Ureter (tissue), 1 donor: ENCODE results near the gene DNTTIP2. TPM values are rescaled to one million over a fixed set of nuclear protein-coding genes. Genes with fewer than 3 reads are reported as not detected.
"Not testable (repeated sequence)": the region's sequence is repeated elsewhere in the genome, so short reads cannot be mapped to it uniquely, and the experiment has no call there.

ENCODE experiments used
- DNase-seq: peaks from one replicate; pipeline ENCODE4 v3.0.0-alpha.2; 2020; ENCODE audit warnings: low spot score
- total RNA-seq: library from RNA; stranded (reverse); gene quantifications from one replicate; pipeline ENCODE4 v1.2.4, GENCODE V29; 2023
- donor health status: DM: yes; HTN: yes; CAD: no.

Gene DNTTIP2, protein sequence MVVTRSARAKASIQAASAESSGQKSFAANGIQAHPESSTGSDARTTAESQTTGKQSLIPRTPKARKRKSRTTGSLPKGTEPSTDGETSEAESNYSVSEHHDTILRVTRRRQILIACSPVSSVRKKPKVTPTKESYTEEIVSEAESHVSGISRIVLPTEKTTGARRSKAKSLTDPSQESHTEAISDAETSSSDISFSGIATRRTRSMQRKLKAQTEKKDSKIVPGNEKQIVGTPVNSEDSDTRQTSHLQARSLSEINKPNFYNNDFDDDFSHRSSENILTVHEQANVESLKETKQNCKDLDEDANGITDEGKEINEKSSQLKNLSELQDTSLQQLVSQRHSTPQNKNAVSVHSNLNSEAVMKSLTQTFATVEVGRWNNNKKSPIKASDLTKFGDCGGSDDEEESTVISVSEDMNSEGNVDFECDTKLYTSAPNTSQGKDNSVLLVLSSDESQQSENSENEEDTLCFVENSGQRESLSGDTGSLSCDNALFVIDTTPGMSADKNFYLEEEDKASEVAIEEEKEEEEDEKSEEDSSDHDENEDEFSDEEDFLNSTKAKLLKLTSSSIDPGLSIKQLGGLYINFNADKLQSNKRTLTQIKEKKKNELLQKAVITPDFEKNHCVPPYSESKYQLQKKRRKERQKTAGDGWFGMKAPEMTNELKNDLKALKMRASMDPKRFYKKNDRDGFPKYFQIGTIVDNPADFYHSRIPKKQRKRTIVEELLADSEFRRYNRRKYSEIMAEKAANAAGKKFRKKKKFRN
- 60.4 TPM for total RNA-seq

DNA sequence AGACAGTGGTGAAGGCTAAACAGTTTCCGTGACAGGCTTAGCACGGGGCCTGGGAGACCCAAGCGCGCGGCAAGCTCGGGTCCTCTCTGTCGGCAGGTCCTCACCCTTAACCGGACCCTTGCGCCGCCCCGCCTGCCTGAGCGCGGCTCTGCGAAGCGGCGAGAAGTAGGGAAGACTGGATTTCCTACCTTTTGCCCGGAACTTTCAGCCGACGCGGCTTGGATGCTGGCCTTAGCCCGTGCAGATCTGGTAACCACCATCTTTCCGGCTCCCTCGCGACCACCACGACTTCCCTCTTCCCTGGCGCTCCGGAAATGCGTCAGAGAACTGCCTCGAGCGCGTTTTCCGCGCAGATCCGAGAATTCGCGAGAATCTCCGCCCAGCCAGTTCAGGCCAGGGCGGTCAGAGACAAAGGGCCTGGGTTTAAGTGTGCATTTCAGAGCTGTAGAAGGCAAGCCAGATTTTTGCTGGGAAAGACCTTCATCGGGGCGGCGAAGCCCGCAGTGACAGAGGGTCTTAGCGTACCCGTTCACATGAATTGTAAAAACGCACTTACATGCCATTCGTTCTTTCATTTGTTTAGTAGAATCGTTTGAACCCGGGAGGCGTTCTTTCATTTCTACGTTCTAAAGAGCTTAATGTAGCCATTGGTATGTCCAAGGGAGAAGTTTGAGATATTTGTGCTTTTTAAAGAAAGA is at the start of gene DNTTIP2:
Gene DNTTIP2 (minus strand): TSS at position 318 of the 698 bp plus-strand sequence. CDS start 58 bp downstream, at position 260.
- peak; percentile 95 for DNase-seq

DNA sequence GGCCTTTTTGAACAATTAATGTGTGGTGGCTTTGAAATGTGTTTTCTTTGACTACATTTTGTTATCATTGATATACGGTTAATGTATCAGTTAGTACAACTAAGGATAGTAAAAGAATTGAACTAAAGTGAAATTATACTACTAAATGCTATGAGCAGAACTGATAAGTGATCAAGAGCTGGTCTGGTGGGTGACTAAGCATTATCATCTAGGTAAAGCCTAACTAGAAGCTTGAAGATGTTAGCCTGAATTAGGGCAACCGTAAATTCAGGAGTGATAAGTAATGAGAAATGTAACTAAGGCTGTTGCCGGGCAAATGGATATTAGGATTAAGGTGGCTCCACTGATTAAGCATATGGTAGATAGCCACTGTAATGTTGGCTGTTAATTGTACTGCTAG is 46.2 kb upstream of the DNTTIP2 start:
- no peak for DNase-seq

DNA sequence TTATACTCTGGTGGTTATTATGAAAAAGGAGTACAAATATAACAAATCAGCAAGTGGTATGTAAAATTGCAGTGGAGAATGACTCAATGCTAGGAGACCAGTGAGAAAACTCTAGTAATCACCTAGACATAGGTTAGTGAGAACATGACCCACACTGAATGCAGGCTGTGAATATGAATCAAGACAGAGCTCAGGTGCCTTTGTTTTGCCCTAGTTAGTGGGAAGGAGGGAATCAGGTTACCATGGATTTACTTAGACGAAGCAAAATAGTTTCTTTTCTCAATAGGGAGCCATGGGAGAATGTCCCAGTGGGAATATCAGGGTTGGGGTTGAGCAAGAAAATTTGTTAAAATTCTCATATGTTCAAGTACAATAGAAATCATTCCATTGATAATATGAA is 40.8 kb upstream of the DNTTIP2 start:
- DNase-seq: no peak

DNA sequence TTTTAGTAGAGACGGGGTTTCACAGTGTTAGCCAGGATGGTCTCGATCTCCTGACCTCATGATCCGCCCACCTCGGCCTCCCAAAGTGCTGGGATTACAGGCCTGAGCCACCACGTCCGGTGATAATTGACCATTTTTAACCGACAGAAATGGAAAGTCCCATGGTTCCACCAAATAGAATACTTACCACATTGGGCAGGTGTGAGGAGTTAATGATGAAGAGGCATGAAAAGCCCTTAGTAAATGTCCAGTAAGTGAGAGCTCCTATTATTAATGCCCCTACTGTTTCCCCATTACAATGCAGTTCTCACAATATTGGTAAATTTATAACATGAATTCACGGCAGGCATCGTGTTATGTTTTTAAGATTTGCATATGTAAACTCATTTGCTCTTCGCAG is 38.3 kb upstream of the DNTTIP2 start:
- no peak for DNase-seq

DNA sequence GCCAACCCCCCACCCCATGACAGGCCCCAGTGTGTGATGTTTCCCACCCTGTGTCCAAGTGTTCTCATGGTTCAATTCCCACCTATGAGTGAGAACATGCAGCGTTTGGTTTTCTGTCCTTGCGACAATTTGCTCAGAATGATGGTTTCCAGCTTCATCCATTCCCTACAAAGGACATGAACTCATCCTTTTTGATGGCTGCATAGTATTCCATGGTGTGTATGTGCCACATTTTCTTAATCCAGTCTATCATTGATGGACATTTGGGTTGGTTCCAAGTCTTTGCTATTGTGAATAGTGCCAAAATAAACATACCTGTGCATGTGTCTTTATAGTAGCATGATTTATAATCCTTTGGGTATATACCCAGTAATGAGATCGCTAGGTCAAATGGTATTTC is 31.9 kb upstream of the DNTTIP2 start:
- not testable (repeated sequence) for DNase-seq

DNA sequence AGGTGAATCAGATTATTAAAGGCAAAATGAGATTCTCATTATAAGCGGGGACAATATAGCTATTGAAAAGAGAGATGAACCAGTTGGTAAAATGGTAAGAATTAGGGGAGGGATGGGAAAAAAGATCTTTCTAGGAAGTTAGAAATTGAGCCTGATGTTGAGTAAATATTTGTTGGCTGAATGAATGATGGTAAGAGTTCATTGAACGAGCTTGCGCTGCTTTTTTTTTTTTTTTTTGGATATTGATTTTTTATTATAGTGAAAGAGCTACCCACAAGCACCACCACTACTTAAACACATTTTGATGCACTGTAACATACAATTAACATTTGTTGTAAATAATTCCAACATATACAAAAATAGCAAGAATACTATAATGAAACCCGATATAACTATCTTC is 31.3 kb upstream of the DNTTIP2 start:
- DNase-seq: no peak

DNA sequence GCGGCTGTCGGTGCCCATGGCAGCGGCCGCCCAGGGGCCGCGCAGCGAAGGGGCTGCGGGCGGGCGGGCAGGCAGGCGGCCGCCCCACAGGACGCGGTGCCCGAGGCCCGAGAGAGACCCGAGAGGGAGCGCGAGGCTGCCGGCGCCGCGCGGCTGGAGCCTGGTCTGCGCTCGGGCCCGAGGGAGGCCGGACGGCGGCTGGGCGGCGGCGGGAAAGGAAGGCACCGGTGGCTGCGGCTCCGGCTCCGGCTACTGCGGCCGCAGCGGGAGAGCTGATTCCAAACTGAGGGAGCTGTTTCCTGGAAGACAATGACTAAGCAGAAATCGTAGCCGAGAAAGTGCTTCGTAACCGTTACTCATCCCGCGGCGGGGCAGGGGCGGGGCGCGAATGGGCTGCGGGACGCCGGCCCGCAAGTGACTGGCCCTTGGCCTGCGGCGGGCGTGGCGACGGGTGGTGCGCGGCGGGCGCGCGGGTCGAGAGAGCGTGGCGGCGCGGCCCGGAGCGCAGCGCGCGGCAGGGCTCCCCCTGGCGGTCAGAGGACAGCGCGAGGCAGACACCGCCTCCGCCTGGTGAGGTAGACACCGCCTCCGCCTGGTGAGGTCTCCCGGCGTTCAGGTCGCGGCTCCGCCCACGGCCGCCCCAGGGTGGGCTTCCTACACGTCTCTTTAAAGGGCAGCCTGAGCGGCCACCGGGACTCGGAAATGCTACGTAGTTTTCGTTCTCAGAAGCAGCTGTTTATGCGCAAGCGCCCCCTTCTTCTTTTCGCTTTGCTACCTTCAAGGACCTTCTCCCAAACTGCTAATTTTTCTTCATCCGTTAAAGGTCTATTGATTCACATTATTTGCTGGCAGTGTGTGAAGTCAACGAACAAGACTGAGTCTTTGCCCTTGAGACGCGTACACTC is 30.4 kb upstream of the DNTTIP2 start, which contains the start of gene GCLM:
Gene GCLM (minus strand): TSS at position 285 of the 905 bp plus-strand sequence. CDS start 267 bp downstream, at position 18.
- DNase-seq: peak; percentile 86

DNA sequence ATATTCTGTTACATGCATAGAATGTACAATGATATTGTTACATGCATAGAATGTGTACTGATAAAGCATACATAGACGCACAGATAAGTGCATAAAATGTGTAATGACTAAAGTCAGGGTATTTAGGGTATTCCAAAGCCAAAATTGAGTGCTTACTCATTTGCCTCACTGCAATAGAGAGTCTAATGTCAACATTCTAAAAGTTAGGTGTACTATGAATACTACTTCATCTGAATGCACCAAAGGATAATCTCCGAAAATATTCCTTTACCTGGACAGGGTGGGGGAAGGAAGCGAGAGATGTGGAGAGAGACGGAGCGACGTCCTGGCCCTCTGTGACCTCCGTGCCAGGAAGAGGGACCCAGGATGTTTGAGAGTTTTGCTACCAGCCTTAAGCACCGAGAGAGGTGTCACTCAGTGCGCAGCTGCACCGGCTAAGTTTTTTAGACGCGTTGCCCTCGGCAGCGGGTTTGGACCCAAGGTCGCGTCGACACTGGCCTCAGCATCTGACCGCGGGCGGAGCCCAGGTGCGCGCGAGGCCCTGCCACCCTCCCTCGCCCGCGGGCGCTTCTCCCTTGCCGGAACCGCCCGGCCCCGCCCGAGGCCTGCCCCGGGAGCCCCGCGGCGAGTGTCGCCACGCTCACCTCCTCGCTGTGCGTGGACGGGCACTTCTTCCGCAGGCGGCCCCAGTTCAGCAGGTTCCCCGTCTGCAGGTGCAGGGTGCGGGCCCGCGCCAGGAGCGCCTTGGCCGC is 29.6 kb upstream of the DNTTIP2 start:
- peak; percentile 46 for DNase-seq

DNA sequence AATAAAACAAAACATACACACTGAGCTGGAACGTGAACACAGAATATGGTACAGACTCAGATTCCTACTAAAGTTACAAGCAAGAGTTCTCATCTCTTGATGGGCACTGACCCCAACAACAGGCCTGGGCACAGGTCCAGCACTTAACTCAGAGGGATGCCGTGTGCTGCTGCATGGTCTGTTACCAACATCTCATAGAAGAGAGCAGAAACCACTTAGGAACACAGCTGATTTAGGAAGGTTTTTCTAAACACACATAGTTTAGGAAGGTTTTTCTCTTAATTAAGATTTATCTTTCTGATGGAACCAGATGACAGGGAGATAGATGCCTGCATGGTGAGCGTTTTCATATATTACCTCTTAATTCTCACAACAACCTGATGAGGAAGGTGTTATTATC is 28.7 kb upstream of the DNTTIP2 start:
- DNase-seq: no peak

DNA sequence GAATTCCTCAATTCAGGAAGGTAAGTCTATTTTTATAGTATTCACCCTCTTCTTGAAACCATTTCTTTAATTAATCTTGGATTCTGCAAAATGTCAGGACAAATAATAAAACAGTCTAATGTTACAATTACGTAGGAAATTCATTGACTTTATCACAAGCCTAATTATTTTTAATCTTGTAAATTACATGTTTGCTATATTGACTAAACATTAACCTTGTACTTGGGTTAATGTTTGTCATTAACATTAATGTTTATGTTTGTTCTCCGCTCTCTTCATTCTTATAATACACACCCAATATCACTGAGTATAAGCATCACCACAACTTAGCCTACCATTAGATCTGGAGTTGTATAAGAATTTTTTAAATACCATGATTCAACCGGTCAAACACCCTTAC is 27.5 kb upstream of the DNTTIP2 start:
- DNase-seq: no peak

DNA sequence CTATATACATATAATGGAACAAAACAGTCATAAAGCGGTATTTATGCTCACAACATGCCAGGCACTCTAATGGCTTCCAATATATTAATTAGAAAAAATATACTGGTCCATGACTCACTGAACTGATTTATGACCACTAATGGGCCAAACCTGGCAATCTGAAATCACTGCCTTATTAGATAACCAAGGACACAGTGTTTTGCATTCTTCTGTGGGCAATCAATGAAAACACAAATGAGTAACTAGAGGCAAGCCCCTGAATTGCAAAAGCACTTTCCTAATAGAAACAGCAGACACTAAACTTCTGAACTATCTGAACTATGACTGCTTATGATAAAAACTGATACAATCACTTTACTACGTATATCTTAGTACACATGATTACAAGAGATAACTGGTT is 26.7 kb upstream of the DNTTIP2 start:
- no peak for DNase-seq

DNA sequence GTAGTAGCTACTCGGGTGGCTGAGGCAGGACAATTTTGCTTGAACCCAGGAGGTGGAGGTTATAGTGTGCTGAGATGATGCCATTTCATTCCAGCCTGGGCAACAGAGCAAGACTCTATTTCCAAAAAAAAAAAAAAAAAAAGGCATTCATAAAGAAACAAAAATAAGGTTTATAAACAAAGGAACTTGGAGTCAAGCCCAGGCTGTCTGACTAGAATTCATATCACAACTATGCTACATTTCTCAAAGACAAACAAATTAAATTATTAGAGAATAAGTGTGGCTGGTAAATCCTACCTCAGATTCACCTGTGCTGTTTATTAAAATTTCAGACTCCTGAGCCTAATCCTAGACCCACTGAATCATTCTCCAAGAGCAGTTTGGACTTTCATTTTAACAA is 26.0 kb upstream of the DNTTIP2 start:
- DNase-seq: no peak

DNA sequence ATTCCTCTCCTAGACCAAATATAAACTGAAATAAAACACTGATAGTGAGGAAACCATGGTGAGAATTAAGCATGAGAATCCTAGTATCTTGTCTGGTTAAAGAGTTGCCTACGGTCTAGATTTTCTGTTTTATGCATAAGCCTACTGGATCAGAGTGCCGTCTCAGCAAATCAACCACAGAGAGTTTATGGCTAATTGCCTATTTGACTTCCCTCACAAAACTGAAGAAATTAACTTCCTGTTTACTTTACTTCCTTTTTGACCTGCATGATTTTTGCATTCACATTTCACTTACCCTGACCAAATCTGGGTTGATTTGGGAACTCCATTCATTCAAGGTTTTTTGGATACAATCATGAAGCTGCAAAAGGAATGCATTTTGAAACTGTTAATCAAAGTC is 25.2 kb upstream of the DNTTIP2 start:
- DNase-seq: no peak

DNA sequence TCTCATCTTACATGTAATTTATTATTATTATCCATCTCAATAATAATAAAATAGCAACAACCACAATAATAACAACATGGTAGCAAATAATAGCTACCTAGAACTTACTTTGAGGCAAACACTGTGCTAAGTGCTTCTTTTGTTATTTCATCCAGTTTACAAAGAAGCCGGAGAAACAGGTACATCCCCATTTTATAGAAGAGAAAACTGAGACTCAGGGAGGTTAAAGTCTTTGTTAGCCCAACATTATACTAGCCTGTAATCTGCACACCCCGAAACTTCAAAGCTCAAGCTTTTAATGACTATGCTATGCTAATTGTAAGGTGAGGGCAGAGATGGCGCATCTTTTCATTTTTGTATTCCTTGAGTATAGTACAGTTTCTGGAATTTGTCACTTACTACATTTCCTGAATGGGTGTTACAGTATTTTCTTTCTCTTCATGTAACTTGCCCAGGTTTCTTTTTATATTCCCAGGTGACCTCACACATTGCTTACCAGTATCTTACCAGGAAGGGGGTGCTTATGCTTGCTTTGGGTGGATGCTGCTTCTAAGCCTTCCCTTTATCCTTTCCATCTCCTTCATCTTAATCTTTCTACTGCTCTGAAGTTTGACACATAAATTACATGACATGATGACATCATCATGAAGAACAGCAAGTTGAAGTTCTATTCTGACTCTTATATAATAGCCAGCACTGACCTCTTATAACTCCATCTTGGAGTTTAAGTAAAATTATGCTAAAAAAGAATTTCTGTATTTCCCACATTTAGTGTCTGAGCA is 21.9 kb upstream of the DNTTIP2 start:
- DNase-seq: no peak

DNA sequence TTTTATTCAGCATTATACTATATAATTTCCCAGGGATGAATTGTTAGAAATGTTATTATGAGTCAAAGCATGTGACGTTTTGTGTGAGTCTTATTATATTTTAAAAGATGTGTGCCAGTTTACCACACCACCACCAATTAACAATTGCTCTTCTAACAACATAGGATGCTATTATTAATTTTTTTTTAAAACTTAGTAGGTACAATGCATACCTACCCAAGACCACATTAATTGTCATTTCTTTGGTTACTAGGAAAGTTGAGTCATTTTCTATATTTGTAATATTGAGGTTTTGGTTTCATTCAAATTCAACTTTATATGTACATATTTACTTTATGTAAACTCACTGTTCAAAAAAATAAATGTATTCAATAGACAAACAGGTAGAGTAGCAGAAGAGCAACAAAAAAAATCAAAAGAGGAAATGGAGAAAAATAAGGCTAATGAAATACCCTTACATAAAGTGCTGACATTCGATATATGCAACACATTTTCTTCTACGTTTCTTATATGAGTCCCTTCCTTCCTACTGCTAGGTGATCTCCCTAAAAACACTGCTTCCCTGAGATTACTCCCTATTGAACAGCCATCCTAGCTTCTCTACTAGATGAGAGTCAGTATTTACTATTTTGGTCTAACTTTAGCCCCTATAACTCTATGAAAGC is 20.7 kb upstream of the DNTTIP2 start:
- no peak for DNase-seq

DNA sequence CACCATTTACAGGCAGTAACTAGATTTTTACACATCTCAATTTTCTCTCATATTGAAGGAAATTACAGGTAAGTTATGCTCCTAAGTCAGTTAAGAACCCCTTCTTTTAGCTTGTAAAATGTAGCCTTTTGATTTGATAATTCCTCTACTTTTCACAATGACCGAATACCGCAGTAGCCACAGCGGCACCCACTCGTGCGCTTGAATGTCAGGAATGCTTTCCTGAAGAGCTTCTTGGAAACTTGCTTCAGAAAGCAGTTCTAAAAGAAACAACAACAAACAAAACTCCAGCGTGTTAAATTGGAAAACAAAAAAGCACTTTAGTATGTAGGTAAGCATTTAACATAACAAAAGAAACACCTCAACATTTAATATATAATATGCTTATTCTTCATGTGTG is 9.9 kb upstream of the DNTTIP2 start:
- DNase-seq: no peak

DNA sequence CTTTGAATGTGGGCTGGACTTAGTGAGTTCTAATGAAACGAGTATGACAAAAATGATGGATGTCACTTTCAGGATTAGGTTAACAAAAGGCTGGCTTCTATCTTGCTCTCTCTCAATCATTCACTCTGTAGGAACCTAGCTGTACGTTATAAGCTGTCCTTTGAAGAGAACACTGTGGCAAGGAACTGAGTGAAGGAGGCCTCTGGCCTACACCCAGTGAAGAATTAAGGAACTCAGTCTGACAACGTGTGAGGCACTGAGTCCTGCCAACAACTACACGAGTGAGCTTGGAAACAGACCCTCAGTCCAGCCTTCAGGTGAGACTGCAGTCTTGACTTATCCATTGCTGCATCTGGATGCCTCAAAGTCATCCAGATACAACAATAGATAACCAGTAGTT is 3.3 kb upstream of the DNTTIP2 start:
- no peak for DNase-seq

DNA sequence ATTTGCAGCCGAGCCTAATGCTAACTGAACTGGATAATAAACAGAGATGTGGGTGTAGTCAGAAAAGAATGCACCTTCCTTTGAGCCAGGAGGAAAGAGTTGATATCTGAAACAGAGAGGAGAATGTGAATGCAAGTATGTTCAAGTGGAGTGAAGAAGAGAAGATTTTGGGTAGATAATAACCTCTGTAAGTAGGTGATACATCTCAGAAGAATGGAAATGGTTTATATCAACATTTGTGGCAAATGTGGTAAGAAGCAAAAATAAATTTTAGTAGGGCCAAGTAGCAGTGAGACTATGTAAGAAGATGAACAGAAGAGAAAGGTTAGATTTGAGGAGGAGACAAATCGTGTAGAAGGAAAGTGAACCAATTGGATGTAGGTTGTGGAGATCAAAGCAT is 1.7 kb upstream of the DNTTIP2 start:
- no peak for DNase-seq

DNA sequence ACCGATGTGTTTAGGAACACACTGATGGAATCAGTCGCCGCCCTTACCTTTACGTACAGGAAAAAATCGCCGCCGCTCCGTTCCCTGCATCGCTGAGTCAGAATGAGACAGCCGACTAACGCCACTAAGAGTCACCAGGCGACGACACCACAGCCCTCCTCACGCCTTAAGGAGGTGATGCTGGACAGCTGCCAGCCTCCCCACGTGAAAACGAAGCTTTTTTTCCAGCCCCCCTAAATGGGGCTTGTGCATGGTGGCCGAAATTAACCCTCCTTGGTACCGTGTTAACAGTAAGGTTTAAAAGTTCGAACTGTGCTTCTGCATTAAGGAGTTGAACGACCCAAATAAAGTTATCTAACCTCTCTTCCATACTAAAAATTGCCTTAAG is 511 bp downstream of the DNTTIP2 start:
- peak; percentile 51 for DNase-seq
